Activated CD4-positive, CD25-positive, alpha-beta regulatory T cell treated with anti-CD3 and anti-CD28 coated beads, Interleukin-2, amount 50 U/mL, for 16 hours (primary cell): ENCODE data around the gene TNFAIP2.

Experiments used
- DNase-seq: peaks from one replicate; pipeline ENCODE4 v3.0.0-alpha.2; 2020; ENCODE audit warnings: low read depth, low spot score

The TNFAIP2 gene

DNA sequence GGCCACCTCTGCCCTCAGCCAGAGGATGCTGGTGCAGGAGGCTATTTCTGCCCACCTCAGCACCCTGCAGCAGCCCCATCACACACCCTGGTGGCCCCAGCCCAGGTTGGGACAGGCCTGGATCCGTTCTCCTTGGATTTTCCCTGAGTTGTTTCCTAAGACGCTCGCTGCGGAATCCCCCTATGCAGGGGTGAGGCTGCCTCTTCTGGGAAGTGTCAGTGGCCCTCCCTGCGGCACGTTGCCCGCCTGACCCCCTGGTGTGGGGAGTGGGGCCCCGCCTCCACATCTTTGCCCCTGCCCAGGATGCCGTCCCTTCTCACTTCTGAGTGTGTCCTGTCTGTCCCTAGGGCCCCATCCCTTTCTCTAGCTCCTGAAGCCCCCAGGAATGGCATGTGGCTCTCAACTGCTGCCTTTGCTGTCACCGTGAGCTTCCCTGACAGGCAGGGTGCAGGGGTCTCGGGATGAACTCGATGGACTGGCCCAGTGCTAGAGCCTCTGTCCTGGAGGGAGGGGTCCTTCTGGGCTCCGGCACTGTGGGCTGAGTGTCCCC, 29.3 kb upstream of the TNFAIP2 start:
- no peak for DNase-seq

DNA sequence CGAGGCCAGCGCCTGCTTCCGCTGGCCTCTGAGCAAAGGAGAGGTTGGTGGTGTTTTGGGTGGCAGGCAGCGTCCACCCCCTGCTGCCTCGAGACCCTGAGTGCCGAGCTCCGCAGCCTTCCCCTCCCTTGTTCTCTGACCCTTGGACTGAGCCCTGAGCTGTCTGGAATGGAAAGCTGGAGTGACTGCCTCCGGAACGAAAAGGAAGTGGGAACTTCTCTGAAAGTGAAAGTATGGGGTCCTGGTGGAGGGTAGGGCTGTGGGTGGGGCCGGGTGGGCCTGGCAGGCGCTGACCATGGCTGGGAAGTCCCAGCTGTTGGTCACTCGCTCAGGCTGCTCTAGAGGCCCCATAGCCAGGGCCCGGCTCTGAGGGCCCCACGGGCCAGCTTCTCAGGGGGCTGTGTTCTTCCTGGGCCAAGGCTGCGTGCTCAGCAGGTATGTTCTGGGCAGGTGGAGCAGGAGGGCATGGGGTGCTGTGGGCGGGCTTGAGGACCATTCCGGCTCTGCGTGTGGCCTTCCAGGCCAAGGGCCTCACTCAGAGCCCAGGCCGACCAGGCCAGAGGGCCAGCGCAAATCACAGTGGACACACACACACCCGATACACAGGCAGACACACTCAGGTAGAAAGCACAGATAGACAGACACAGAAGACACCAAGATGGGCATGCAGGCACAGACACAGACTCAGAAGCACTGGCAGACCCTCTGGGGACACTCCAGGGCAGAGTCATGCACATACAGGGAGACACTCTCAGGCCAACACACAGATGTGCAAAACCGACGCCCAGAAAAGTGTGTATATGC, 28.7 kb upstream of the TNFAIP2 start, which contains the start of gene EXOC3L4:
Gene EXOC3L4 (plus strand): TSS at position 320 of the 804 bp plus-strand sequence. CDS start 5,495 bp downstream, outside the sequence.
- no peak for DNase-seq

DNA sequence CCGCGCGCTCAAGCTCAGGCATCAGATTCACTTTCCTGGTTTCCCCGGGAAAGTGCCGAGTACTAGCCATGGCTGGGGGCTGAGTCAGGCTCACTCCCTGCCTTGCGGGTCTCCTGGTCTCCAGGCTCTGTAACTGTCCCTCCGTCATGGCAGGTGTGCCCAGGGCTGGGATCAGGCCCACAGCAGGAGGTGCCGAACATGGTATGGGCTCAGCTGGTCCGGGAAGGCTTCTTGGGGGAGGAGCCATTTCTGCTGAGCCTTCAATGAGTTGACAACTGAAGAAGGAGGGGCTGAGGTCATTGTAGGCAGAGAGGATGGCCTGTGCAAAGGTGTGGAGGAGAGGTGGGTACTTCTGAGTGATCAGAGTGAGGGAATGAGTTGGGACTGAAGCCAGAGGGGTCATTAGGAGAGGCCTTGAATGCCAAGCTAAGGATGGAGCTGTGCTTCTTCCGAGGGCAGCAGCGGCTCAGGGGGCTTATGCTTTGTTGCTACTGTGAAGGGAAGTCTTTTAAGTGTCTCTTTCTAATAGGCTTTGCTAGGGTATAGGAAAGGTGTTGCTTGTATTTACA, 28.0 kb upstream of the TNFAIP2 start:
- DNase-seq: no peak

DNA sequence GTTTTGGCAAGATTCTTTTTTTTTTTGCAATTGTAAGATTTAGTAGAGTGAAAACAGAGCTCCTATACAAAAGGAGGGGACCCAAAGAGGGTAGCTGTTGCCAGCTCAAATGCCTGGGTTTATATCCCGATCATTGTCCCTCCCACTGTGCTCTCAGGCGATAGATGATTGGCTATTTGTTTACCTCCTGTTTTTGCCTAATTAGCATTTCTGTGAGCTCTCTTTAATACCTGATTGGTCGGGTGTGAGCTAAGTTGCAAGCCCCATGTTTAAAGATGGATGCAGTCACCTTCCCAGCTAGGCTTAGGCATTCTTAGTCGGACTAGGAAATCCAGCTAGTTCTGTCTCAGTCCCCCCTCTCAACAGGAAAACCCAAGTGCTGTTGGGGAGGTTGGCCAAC, 26.9 kb upstream of the TNFAIP2 start:
- DNase-seq: no peak

DNA sequence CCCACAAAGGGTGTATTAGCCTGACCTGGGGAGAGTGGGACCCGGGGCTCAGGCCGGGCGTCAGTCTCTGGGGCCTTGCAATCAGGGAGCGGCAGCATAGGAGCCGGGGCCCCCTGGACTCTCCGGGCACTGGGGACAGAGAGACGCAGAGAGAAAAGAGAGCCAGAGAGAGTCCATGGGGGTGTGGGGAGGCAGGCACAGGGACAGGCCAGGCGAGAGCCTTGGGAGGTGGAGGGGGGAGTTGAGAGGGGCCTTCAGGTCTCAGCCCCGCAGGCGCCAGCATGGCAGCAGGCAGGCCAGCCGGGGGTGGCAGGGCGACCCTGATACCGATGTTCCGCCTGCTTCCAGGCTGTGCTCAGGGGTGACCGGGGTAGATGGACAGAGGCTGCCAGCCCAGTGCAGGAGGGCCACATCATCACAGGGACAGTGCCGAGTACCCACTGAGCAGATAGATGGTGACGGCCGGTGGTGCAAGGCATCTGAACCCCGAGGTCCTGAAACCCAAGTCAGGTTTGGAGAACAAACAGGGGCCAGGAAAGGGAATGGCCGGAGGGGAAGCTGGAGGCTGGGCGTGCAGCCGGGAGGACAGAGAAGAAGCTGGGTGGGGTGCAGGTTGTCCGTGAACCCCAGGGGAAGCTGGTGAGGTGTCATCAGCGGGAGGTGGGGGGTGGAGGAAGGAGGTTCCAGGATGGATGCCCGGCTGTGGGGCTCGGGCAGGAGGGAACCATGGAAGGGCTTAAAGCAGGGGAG, 25.8 kb upstream of the TNFAIP2 start:
- no peak for DNase-seq

DNA sequence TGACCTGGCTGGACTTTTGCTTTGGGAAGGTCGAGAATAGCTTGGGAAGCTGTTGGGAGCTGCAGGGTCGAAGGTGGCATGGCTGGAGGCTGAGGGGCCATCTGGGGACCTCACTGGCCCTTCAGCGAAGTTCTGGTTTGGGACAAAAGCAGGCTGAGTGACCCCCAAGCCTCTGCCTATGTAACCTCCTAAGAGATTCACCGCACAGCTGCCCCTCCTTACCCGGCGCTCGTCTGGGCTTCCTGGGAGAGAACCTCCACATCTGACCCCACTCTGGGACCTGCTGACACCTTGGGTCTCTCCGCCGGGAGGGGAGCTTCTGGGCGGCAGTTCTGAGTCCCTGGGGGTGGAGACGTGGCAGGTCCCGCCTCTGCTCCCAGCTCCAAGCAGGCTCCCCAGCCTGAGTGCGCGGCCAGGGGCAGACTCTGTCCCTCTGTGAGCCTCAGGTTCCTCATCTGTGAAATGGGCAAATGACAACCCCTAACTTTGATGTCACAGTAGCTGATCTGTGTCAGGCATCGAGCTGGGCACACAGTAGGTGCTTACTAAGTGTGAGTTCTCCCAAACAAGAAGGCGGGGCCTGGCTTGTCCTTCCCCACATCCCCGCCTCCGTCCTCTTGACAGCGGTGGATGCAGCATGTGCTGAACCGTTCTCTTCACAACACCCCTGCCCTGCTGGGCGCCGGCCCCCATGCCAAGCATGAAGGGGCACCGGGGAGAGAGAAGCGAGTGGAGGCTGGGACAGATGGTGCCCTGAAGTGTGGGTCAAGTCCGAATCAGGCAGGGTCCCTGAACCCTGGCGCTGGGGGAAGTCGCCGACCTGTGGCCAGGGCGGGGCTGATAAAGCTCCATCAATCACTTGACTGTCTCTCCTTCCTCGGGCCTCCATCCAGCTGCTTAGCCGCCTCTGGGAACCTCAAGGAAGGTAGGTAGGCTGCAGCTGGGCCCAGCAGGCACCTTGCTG, 25.0 kb upstream of the TNFAIP2 start:
- DNase-seq: no peak

DNA sequence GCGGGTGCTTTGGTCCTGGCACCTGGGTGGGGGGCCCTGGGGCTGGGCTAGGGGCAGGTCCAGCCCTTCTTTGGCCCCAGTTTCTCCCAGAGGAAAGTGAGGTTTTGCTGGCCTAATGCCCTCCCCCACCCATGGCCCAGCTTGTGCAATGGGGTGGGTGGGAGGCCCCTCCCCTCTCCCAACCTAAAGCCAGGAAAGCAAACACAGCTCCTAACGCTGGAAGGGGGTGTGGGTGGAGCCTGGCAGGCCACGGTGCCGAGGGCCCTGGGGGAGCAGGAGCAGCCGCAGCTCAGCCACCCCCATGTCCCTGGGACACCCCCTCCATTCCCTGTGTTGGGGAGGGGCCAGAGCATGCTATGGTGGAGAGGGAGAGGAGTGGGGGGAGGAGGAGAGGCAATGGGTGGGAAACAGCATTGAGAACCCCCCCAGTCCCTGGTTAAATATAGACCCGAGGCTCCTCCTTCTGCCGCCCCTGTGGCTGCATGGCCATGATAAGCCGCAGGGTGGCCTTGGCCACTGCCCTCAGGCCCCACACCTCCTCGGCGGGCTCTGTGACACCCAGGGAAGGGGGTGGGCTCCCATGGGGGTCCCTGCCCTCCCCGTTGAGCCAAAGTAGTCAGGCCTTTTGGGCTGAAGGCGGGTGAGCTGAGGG, 24.1 kb upstream of the TNFAIP2 start:
- DNase-seq: no peak

DNA sequence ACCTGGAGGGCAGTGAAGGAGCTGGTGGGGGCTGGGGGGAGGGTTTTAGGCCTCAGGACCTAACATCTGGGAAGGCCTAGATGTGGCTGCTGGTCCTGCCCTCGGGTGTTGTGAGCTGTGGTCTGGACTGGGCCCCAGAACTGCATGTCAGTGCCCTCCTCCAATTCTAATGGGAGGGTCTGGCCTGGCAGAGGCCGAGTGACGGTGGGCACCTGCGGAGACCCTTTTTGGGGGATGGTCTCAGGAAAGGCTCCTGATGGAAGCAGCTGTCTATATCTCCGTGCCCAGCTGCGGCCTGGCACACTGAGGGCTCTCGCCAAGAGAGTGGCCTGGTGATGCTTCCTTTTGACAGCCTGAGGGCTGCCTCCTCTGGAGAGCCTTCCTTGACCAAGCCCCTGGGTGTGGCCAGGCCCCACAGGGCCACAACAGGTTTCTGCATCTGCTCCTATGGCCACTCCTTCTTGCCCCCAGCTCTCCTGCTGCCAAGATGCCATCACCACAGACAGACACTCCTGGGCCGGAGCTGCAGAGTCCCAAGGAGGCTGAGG, 23.5 kb upstream of the TNFAIP2 start:
- no peak for DNase-seq

DNA sequence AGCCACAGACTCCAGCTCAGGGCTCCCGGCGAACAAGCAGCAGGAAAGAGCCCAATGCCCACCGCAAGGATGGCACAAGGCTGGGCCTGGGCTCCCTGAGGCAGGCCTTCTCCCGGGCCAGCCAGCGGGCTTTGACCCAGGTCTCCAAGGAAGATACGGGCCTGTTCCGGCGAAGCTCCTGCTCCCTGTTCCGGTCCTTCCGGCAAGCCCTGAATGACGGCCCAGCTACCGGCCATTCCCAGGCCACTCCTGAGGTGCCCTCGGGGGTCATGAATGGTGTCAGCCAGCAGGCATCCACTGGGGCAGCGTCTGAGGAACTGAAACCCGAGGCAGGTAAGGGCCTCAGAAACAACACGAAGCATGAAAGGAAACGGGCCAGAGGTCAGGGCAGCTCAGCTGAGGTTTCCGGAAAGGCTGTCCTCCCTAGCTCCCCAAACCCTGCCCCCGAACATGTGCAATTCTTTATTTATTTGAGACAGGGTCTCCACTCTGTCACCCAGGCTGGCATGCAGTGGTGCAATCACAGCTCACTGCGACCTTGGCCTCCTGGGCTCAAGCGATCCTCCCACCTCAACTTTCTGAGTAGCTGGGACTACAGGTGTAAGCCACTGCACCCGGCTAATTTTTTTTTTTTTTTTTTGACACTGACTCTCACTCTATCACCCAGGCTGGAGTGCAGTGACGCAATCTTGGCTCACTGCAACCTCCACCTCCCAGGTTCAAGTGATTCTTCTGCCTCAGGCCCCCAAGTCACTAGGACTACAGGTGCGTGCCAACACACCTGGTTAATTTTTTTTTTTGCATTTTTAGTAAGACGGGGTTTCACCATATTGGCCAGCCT, 22.8 kb upstream of the TNFAIP2 start:
- DNase-seq: no peak

DNA sequence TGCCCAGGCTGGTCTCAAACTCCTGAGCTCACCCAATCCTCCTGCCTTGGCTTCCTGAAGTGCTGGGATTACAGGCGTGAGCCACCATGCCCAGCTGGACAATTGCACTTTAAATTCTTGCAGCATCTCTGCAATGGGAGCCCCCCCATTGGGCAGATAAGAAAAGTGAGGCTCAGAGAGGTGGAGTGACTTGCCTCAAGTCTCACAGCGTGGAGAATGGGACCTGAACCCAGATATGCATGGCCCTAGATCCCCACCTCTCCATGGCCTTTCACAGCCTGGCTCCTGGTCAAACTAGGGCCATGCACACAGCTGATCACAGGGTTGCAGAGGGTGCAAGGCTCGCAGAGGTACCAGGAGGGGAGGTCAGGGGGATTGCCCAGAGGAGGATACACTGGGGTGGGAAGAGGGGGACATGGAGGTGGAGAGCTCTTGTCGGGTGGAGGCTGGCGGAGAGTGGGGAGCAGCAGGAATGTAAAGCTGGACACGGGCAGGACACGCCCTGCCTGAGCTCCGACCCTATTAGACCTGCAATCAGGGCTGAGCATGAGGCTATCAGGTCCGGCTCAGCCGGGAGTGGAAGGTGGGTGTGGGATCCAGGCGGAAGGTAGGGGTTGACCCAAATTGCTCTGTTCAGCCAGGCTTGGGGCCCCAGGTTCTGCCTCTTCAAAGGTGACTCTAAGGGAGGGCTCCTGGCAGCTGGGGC, 21.9 kb upstream of the TNFAIP2 start:
- DNase-seq: no peak

DNA sequence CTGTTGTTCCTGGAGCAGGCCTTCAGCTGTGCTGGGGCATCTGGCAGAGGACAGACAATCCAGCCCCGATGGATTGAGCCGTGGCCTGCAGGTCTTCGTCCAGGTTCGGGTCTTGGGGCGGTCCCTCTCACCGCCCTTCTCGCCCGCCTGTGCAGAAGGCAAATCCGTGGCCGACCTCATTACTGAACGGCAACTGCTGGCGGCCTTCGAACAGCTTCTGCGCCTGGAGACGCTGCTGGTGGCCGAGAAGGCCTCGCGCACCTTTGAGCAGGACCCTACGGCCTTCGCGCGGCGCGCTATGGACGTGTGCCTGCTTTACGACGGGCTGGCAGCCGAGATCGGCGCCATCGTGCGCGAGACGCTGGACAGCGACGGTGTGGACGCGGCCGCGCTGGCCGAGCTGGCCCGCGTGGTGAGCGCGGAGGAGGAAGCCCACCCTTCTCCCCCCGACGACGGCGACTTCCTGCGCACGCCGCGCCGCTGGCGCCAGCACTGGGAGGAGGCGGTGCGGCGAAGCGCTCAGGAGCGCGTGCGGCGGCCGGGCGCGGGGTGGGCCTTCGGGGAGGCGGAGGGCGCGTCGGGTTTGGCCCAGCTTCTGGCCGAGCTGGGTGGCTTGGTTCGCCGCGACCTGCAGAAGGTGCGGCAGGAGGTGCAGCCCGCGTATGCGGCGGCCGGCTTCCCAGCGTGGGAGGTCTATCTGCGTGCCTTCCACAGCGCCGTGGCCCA, 21.1 kb upstream of the TNFAIP2 start:
- no peak for DNase-seq

DNA sequence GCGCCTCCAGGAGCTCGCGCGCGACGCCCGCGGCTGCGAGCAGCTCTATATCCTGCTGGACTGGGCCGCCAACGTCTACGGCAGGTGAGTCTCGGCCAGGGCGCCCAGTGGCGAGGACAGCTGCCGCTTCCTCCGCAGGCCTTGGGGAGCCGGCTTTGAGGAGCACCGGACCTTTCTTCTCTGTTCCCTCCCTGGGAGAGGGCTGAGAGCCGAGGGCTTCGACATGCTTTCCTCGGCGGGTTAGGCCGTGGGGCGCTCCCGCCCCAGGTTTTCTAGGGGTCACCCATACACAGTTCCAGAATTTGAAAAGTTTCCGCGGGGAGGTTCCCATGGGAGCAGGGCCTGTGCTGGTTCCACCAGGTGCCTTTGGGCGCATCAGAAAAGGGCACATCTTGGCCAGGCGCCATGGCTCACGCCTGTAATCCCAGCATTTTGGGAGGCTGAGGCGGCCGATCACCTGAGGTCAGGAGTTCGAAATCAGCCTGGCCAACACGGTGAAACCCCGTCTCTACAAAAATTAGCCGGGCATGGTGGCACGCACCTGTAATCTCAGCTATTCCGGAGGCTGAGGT, 20.5 kb upstream of the TNFAIP2 start:
- DNase-seq: no peak

DNA sequence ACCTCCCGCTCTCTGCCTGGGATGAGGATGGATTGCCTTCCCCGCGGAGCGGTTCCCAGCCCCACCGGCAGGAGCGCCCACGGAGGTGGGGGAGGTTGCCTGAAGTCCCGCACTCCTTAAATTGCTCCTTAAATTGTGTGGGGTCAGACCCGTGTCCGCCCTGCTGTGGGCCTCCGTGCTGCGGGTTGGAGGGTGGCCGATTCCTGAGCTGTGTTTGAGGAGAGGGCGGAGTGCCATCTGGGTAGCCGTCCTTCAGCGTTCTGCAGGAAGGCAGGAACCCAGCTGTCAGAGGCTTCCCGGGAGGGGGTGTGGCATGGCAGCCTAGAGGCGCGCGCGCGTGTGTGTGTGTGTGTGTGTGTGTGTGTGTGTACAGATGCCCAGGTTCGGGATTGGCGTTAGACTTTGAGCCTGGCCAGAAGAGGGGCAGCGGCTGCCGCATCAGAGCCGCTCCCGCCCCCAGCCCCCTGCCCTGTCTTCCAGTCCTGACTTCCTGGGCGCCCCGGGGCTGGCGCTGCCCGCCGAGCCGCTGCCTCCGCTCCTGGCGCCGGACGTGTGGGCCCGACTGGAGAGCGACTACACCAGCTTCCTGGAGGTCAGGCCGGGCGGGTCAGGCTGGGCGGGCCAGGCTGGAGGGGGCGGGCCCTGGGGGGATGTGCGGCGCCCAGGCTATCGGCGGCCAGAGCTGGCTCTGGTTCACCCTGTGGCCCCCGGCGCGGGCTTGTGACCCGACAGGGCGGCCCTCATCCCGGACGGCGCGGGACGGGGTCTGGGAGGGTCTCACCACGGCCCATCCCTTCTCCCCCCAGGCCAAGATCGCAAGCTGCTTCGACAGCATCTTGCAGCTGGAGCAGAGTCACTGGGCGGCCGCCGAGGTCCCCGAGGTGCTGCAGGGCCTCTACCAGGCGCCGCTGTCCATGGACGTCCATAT, 19.5 kb upstream of the TNFAIP2 start:
- DNase-seq: no peak

DNA sequence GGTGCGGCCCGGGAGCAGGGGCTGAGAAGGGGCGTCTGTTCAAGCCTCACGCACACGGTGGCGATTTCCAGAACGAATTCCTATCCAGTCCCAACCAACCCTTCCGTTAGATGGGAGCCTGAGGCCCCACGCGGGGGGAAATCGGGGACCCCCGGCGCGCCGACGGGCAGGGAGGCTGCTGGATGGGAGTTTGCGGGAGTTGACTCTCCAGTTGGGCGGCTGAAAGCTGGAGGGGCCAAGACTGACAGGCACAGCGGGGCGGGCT, 18.9 kb upstream of the TNFAIP2 start:
- no peak for DNase-seq

DNA sequence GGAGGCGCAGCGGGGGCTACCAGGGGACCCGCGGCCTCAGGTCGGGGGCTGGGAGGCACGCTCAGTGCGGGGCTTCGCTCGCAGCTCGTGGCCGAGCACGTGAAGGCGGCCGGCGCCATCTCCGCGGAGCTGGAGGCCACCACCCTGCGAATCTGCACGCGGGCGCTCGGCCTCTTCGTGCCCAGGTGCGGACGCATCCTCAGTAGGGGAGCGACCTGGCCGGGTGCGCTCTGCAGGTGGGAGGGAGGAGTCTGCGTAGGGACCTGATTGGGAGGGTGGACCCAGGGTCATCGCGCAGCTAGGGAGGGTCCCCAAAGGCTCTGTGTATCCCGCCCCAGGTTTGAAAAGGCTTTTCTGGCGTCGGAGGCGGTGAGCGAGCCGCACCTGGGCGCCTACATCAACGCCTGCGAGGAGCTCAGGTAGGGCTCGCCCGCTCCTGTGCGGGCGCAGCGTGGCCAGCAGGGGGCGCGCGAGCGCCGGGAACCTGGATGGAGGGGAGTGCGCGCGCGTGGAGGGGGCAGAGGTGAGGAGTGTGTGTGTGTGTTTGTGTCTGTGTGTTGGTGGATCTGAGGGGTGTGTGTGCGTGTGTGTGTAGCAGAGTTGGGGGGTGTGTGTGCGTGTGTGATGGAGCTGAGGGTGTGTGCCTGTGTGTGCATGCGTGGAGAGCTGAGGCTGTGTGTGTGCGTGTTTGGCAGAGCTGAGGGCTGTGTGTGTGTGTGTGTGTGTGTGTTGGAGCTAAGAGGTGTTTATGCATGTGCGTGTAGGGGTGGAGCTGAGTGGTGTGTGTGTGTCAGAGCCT, 18.4 kb upstream of the TNFAIP2 start:
- DNase-seq: peak; percentile 59

DNA sequence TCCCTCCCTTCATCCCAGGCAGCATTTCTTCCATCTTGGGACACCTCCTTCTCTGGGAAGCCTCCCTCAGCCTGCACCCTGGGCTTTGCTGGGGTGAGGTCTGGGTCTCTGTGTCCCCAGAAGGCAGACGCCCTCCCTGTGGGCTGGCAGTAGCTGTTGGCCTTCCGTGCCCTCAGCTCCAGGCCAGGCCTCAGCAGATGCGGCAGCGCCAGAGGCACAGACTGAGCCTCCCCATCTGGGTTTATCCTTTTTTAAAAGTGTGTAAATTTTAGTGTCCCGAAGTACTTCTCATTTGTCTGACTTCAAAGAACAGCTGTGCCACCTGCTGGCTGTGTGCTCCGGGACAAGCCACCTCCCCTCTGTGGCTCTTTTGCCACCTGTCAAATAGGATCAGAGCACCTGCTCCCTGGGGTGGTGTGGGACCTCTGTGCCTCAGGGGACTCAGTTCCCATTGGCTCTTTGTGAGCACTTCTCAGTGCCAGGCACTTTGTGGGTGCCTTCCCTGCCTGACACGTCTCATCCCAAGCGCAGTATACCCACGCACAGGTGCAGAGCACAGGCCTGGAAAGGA, 17.6 kb upstream of the TNFAIP2 start:
- DNase-seq: no peak
